ENCODE data around the gene PLS1.
"Not testable (repeated sequence)": the region's sequence is repeated elsewhere in the genome, so short reads cannot be mapped to it uniquely, and the experiment has no call there.

The PLS1 gene

GRCh38 chr3:142735462-142735861 is 139.3 kb downstream of the PLS1 start:
- TF ChIP-seq CTCF (IDR thresholded peaks at IDR 0.05; ENCODE audit: insufficient read depth, missing control alignments): no peak
- peak; percentile 70 for FAIRE-seq
- DNase-seq (ENCODE audit: insufficient read length, low spot score): no peak

- no peak for FAIRE-seq
- no peak for DNase-seq (ENCODE audit: insufficient read length, low spot score)
- no peak for TF ChIP-seq CTCF (IDR thresholded peaks at IDR 0.05; ENCODE audit: insufficient read depth, missing control alignments)
These were observed 142.2 kb downstream of the PLS1 start for GRCh38 chr3:142738396-142738795.

GRCh38 chr3:142746646-142747045 is 150.5 kb downstream of the PLS1 start:
- no peak for TF ChIP-seq CTCF (IDR thresholded peaks at IDR 0.05; ENCODE audit: insufficient read depth, missing control alignments)
- DNase-seq (ENCODE audit: insufficient read length, low spot score) (no peak), FAIRE-seq (no peak)

- not testable (repeated sequence) for DNase-seq (ENCODE audit: insufficient read length, low spot score); FAIRE-seq
These were observed 154.3 kb downstream of the PLS1 start for GRCh38 chr3:142750531-142750930.

- FAIRE-seq: not testable (repeated sequence)
These were observed 156.4 kb downstream of the PLS1 start for GRCh38 chr3:142752605-142753004.

GRCh38 chr3:142754494-142754893 is 158.3 kb downstream of the PLS1 start:
- no peak for TF ChIP-seq CTCF (IDR thresholded peaks at IDR 0.05; ENCODE audit: insufficient read depth, missing control alignments)
- DNase-seq (ENCODE audit: insufficient read length, low spot score) (no peak), FAIRE-seq (no peak)

More at GRCh38 chr3:142752605-142753004, 156.4 kb downstream of the PLS1 start:
- not testable (repeated sequence) for DNase-seq (ENCODE audit: insufficient read length, low spot score)

Data from D721Med (cell line).